AG09319 (cell line): ENCODE measurements around the gene TTI1.

Experiments used
- DNase-seq: peaks from one replicate; pipeline ENCODE4 v3.0.0-alpha.2; 2010; ENCODE audit warnings: low read depth; ENCODE audit errors: extremely low read depth
- TF ChIP-seq, protein P1 (sequence below): IDR thresholded peaks from 2 replicates; pipeline ENCODE4 v1.5.1; 2011; ENCODE audit warnings: low read depth, mild to moderate bottlenecking, inconsistent platforms, low read length, moderate library complexity

The TTI1 gene

DNA sequence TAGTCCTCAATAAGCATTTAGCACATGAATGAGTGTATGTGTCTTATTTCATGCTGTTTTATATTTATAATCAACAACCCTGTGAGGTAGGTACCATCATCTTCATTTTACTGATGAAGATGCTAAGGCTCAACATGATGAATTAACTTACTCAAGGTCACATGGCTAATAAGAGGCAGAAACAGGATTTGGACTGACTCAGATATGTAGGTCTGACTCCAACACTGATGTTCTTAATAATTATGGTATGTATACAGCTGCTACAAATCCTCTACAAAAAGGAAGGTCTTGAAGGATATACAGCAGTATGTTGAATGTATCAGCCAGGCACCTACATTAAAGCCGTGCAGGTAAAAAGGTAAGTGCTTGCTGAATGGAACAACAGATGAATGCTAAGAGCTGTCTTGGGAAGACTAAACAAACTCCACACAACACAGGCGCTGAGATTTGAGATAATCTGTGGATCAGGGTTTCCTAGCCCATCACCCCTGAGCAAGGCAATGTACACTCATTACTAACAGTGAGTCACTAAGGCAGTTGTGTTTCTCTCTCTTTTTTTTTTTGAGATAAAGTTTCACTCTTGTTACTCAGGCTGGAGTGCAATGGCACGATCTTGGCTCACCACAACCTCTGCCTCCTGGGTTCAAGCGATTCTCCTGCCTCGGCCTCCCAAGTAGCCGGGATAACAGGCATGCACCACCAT is 31.9 kb downstream of the TTI1 start:
- TF ChIP-seq, protein P1, sequence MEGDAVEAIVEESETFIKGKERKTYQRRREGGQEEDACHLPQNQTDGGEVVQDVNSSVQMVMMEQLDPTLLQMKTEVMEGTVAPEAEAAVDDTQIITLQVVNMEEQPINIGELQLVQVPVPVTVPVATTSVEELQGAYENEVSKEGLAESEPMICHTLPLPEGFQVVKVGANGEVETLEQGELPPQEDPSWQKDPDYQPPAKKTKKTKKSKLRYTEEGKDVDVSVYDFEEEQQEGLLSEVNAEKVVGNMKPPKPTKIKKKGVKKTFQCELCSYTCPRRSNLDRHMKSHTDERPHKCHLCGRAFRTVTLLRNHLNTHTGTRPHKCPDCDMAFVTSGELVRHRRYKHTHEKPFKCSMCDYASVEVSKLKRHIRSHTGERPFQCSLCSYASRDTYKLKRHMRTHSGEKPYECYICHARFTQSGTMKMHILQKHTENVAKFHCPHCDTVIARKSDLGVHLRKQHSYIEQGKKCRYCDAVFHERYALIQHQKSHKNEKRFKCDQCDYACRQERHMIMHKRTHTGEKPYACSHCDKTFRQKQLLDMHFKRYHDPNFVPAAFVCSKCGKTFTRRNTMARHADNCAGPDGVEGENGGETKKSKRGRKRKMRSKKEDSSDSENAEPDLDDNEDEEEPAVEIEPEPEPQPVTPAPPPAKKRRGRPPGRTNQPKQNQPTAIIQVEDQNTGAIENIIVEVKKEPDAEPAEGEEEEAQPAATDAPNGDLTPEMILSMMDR: no peak
- DNase-seq: no peak

DNA sequence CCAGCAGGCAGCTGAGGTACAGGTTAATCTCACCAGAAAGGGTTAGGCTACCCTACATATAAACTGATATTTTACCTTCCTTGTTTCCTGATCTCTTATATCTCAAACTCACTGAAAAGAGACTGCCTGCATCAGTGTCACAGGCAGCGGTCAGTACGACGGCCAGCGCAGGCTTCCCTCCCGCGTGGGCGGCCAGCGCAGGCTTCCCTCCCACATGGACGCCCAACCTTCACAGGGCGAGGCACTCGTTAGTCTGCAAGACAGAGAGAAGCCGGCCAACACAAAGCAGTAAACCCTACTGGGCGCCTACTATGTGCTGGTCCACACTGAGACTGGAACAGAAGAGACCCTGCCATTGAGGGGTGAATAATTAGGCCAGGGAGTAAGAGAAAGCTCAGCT is 33.0 kb downstream of the TTI1 start:
- no peak for DNase-seq
- TF ChIP-seq, protein P1: no peak

DNA sequence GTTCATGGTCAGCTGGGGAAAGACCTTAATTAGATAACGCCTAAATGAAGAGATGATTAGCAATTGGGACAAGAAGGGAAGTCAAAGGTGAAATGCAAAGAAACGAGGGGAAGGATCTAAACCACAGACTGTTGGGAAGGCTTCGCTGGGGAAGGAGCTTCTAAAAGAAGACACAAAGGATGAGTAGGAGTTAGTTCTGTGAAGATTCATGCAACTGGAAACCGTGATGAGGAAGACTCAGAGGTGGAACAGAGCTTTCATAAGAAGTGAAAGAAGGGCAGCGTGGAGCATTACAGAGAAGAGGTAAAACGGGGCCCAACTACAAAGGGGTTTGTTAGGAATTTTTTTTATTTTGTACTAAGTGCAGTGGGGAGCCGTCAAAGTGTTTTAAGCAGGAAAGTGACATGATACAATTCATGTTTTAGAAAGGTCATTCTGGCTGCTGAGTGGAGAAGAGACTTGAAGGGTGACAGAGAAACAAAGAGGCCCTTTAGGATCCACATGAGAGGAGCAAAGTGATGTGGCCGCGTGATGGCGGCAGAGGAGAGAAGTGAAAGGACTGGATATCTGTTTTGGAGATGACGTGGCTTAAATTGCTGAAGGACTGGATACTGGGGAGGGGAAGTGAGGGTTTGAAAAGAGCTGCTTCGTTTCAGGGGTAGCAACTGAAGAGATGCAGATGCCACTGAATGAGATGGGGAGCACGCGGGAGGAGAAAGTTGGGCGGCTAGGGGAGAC is 33.6 kb downstream of the TTI1 start:
- DNase-seq: no peak
- TF ChIP-seq, protein P1: no peak

DNA sequence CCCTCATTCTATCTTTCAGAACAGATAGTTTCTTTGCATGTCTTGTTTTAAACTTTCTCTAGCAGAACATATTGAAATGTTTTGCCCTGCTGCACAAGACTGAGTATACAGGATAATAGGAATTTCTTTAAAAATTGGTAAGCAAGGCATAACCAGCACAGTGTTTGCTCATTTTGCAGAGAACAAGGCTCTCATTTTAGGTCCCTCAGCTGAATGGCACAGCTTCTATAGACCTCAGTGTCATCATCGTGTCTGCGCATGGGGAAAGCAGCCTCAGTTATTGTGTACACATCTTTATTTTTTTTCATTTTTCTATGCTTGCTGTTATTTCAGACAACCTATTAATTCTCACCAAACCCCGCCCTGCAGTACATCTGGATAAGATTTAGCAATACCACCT is 35.7 kb downstream of the TTI1 start:
- TF ChIP-seq, protein P1: no peak
- DNase-seq: no peak

DNA sequence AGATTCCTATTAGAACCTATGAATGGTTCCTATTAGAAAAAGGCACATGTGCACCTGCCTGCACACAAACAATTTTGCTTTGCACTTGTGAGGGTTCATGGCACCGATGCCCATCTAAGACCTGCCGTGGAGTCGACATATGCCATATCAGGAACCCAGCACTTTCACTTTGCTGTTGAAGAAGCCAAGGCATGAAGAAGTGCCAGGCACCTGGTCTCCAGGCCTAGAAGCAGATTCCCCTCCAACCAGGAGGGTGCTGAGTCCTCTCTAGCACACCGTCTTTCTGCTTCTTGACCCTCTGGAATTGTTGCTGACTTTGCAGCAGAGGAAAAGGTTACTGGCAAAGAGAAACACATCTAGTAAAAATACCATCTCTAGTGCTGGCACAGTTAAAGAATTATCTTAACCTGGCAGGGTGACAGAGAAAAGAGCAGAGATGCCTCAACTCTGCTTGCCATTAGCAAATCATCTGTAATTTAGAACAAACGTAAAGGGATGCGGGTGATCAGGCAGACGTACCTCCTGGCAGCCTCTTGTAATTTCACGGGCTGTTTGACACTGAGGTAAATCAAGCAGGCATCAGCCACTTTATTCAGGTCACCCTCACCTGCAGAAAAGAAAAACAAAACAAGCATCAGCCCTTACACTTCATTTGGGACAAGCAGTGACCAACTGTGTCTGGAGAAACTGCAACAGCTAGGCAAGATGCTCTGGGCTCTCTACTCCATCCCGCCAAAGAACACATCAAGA is 37.2 kb downstream of the TTI1 start:
- TF ChIP-seq, protein P1: no peak
- no peak for DNase-seq

DNA sequence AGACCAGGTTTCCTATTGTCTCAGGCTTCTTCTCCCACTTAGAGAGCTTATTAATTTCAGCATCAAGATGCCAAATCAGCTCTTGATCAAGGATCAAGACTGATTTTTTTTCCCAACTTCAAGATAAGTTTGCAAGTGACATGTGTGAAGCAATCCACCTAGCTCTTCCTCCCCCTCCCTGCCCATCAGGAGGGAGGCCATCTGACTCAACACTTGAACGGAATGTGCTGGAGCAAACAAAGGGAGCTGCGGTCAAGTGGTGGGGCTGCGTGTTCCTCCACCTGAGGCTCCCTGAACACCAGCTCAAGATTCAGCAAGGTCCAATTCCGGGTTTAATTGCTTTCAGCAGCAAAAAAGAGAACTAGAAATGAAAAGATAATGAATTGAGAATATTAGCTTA is 38.7 kb downstream of the TTI1 start:
- no peak for DNase-seq

More for the DNA sequence above, 38.7 kb downstream of the TTI1 start:
- TF ChIP-seq, protein P1: no peak
